Ramos (cell line): ENCODE measurements around the gene ACBD6.
"Not testable (repeated sequence)": the region's sequence is repeated elsewhere in the genome, so short reads cannot be mapped to it uniquely, and the experiment has no call there.

Experiments
- in situ Hi-C: fragments of 300-500 bp; cut with MboI; formaldehyde crosslinking; loops from one replicate; pipeline ENCODE4 v1.14.3; 2022; ENCODE audit warnings: low sequenced_read_pairs; ENCODE audit not compliant: unreplicated experiment

Gene ACBD6

DNA sequence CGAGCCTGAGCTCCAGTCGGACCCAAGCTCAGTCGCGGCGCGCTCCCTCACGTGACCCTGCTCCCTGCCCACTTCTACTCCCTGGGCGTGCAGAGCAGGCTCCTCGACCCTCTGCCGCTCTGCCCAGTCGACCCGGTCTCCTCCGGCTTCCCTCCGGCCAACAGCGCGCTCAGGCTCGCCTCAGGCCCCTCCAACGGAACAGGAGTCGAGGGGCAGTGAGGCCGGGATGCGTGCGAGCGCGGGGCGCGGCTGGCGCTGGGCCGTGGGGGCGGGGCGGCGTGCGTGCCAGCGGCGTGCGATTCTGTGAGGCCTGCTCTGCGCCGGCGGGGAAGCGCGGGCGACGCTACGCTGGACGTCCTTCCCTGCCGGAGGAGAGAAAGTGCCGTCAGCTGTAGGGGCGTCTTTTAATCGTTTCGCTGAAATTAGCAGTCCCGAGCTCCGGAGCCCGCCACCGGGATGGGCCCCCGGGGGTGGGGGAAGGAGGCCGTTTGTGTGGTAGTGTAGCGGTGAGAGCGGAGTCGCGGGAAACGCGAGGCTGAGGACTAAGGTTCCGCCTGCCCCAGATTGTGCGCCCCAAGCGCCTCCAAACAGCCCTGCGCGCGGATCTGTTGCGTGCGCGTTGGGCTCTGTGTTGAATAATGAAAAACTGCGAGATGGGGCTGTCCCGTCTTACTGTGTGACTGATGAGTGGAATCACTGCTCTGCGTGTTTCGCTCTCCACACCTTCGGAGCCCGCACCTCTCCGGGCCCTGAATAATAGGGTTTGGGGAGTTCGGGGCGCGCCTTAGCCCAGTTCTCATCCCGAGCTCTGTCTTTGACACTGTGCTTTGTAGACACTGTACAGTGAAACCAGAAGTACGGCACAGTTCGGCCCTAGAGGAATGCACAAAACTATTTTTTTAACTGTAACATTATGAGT is at the start of gene ACBD6:
Gene ACBD6 (minus strand): TSS at position 217 of the 919 bp plus-strand sequence. CDS start 311 bp downstream, outside the sequence.
- in situ Hi-C loops = no loop called here

GRCh38 chr1:180551997-180552396 is 49.6 kb upstream of the ACBD6 start:
- in situ Hi-C loops = no loop called here

GRCh38 chr1:180550241-180550640 is 47.9 kb upstream of the ACBD6 start:
- in situ Hi-C loops = no loop called here

DNA sequence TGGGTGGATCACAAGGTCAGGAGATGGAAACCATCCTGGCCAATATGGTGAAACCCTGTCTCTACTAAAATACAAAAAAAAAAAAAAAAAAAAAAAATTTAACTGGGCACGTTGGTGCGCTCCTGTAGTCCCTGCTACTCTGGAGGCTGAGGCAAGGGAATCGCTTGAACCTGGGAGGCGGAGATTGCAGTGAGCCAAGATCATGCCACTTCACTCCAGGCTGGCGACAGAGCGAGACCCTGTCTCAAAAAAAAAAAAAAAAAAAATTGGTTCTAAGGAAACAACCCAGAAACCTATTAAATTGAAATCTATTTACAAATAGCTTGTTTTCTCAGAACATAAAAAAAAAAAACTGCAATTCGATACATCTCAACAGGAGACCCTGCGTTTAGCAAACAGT is 47.4 kb upstream of the ACBD6 start:
- in situ Hi-C loops = not testable (repeated sequence)

DNA sequence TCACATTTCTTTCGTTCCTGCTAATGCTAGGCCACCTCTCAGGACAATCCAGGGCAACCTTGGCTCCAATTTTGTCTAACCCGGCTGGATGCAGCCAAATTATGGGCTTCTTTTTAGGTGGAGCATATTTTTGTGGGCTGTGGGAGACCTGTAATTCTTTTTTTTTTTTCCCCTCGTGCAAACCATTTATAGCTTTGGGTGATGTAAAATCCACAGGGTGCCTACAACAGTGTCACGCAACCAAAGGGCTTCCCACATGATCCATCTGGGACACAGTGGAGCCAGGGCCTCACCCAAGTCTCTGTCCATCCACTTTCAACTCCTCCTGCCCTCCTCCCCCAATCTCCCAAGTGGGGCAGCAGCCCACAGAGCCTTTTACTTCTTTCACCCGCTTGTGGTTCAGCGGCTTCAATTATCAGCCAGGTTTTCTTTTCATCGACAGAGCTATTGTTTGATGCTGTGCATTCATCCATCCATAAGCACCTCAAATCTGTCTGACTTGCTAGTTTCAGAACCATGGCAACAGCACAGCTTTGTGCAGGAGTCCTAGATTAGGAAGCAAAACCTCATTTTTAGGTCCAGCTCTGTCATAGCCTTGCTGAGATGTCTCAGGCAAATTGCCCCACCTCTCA is 46.4 kb upstream of the ACBD6 start:
- in situ Hi-C loops = no loop called here

DNA sequence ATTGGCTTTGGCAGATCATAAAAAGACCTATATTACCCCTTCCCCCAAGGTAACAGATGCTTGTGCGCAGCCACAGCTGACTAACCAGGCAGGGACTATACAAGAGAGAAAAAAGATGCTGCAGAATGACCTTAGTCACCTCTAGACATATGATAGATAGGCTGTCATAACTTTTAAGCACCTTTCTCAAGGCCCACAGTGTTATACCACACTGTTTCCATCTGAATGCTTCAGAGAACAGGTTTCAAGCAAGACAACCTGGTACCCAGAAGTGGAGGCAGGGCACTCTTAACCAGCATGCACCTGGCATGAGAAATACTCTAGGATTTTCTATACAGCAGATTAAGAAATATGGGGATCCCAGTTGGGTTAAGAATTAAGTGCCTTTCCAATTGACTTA is 43.6 kb upstream of the ACBD6 start:
- in situ Hi-C loops = no loop called here

DNA sequence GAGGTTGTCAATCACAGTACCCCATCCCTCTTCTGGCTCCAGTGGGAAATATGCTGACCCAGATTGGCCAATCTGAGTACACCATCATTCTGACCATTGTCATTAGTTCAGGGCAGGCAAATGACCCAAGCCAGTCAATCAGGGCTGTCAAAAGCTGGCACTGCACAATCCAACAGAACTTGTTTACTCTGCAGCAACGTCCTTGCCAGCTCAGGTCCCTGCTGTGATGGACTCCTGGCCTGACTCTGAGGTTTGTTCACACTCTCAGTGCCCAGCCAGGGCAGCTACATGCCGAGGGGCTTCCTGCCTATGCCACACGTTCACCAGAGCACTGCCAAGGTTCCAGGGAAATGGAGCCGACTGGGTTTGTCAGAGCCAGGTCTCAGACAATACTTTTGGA is 41.7 kb upstream of the ACBD6 start:
- in situ Hi-C loops = no loop called here

GRCh38 chr1:180542838-180543145 is 40.4 kb upstream of the ACBD6 start:
- in situ Hi-C loops = no loop called here

DNA sequence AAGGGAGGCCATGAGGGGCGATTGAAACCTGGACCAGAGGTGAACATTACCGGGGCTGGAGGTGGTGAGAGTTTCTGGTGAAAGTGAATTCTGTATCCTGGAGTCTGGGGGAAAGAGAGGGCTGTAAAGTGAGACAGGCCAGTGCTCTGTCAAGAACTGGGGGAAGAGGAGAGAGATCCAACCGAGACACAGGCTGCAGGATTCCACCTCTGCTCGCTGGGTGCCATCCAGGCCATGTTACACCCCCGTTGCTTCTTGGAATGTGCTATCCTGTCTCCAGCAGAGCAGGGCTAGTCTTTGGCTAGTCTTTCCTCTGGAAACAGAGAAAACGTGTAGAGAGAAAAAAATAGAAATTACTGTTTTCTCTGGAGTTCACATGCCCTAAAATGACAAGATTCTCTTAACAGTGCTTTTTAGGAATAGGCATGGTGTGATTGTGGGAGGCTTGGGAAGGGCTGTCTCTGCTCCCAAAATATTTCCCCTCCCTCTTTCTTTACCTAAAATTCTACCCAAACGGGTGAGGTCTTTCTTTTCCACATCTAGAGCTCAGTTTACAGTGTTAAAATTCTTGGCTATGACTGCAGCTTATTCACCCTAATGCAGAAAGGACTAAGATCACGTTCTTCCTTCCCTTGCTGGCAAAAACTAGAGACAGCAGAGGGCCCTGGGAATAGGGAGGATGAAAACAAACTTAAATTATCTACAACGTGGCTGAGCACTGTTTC is 39.9 kb upstream of the ACBD6 start:
- in situ Hi-C loops = no loop called here

DNA sequence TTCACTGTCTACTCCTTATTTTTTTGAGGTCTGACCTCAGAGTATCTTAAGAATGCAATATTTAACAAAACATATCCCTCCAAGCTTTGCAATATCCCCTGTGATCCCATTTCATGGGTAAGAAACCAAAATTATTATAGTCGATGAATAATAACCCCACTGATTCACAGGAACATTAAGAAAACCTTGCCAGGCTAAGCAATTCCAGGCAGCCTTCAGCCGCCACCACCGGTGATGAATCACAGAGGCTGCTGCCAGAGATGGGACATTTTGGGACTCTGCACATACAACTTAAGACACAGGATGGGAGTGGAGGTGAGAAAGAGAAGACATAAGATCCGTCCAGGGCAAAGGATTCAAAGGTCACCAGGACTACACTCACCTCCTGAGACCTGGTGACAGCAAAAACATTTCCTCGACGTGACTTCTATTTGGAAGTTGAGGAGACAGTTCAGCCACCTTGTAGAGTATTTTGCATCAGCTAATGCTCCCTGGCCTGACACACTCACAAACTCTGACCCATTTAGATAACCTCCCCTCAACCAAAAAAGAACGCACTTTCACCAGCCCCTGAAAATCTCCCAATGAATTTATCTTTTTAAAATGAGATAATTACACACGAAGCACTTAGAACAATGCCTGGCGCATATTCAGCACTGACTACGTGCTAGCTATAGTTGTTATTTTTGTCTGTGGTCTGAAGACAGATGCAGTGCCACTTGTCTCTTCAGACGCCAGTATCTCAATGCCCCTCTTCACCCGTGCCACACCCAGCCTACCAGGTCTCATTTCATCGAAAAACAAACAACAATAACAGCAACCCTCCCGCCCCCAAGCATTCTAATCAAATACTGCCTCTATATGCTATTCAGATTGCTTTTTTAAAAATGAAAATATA is 38.6 kb upstream of the ACBD6 start:
- in situ Hi-C loops = no loop called here

GRCh38 chr1:180539136-180539535 is 36.8 kb upstream of the ACBD6 start:
- in situ Hi-C loops = loop anchor here (10.0 kb wide), 2 partner anchors 316 to 616 kb away; no protein-coding TSS in a partner anchor

DNA sequence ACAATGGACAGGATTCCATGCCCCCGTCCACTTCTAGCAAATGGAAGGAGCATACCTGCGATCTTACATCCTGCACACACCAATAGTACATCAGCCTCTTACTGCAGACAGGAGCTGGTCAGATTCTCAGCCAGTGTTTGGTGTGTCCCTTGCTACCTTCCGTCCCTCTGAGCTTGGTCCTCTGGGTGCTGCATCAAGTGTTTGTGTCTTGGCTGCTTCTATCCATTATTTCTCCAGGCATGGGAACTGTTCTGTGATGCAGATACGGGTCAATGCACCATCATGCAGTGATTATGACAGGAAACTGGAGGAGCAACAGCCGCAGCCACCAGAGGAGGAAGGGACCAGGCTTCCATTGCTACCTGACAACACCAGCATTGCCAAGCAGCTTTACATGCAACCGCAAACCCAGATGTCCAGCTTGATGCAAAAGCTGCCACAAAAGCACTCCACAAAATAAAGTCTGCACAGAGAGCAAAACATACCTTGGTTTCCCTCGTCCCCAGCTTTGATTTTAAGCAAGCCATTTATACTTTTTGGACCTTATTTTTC is 34.5 kb upstream of the ACBD6 start:
- in situ Hi-C loops = loop anchor here (10.0 kb wide), 2 partner anchors 318 to 618 kb away; no protein-coding TSS in a partner anchor

- in situ Hi-C loops = loop anchor here (10.0 kb wide), 2 partner anchors 319 to 619 kb away; no protein-coding TSS in a partner anchor
These were observed 33.1 kb upstream of the ACBD6 start for GRCh38 chr1:180535418-180535999.

DNA sequence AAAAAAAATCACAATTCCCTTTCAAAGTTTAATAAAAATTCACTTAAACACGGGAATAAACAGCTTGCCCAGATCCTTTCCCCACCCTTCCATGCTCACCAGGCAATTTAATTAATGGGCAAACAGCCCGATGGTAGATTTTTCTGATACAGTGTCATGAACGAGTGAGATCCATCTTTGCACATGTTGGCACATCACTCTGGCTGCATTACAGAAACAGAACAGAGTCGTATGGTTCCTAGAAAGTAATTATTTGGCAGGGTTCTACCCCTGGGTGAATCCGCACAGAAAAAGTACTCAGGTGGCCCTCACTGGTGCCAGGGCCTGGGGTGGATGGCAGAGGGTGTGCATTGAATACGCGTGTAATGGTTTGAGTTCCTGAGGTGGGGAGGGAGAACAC is 31.8 kb upstream of the ACBD6 start:
- in situ Hi-C loops = loop anchor here (10.0 kb wide), 2 partner anchors 321 to 621 kb away; no protein-coding TSS in a partner anchor

GRCh38 chr1:180533266-180533987 is 31.1 kb upstream of the ACBD6 start:
- in situ Hi-C loops = loop anchor here (10.0 kb wide), 2 partner anchors 321 to 621 kb away; no protein-coding TSS in a partner anchor

DNA sequence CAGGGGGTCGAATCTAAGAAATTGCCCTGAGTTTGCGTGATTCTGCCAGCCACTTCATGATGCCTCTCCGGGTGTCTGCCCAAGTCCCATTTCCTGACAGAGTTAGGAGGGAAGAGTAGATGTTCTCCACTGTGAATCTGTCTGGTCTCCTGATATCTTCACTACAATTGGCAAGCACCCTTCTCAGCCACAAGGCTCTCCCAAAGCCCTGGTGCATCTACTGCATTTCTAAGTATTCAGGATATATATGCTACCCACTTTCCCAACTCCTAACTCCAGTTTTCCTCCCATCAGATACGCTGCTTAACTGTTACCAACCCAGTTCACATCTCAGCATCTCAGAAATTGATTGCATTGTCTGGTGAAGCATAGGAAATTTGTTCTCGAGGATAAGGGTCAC is 30.5 kb upstream of the ACBD6 start:
- in situ Hi-C loops = loop anchor here (10.0 kb wide), 2 partner anchors 322 to 622 kb away; no protein-coding TSS in a partner anchor

- in situ Hi-C loops = loop anchor here (10.0 kb wide), 2 partner anchors 324 to 624 kb away; no protein-coding TSS in a partner anchor
These were observed 28.1 kb upstream of the ACBD6 start for GRCh38 chr1:180530501-180530900.

- in situ Hi-C loops = no loop called here
These were observed 26.6 kb upstream of the ACBD6 start for GRCh38 chr1:180528868-180529470.
